ENCODE measurements around the gene TTN.

TTN gene

DNA sequence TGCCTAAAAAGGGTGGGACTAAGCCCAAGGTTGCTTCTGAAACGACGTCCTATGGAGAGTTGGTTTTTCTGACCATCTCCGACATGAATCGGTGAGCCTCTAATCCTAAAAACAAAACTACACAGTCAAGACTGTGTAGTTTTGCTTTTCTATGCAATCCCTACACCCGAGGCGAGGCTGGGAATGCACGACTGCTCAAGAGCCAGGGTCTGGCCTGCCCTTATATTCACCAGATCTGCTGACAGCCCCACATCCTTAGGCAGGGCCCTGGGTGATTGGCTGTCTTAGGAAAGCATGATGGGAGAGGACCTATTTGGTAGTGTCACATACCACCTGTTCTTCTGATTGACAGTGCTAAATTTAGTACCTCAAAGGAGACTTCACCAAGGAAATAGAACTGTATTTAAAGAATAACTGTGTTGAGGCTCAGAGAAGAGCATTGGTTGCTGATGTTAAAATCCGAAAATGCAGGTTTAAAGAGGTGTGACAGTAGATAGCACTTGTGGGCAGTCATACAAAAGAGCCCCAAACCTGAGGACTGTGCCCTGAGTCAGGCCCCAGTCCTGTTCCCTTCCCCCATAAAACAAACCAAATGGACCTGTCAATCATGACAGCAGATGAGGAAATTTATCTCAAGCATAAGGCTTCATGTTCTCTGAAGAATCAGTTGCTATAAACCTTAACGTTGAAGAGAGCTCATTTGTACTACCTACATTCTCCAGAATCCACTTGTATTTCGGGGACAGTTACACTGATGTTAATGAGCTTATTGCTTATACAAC, at the start of gene TTN:
Gene TTN, minus strand, starts transcription at position 197 of the 782 bp plus-strand sequence. CDS start 2,781 bp downstream, outside the sequence.
- DNase-seq = no peak

DNA sequence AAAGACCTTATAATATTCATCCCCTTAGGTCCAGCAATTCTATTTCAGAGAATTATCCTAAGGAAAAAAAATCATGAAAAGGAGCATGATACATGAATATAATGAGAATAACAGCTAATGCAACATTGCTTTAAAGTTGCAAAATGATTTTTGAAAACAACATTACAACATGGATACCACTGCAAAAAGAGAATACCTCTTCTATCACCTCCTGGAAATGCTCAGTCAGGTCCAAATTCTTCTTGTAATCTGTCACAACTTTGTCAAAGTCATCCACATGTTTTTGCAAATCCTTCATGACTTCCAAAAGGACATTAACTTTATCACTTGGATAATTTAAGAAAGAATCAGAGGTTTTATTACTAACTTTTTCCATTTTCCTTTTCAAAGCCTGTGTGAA, 47.9 kb upstream of the TTN start:
- no peak for DNase-seq

DNA sequence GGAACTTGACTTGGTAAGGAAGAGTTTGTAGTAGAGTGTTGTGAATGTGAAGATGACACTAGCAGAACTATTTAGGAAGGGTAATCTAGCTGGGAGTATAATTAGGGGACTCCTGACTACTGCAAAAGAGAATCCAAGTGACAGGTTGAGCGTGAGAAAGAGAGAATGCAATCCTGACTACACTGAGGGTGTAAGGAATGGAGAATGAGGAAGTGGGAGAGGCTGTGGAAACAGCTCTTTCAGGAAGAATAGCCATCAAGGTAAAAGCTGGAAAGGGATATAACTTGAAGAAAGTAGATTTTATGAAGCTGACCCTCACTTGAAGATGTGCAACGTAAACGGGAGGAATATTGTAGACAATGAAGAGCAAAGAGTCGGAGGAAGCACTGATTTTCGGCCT, 41.1 kb upstream of the TTN start:
- DNase-seq = no peak

DNA sequence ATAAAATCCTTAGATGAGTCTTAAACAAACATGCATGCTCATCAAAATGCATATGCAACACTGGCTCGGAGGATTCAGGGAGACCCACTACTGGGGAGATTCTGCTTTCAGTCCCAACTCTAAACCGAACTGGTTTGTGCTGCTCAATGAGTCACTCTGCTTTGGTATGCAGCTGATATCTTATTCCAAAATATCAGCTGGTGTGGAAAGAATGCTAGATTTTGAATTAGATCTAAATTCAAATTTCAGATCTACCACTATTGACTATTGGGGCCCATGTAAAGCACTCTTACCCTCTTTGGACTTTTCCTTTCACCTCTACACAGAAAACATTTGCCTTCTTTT, 39.2 kb upstream of the TTN start:
- DNase-seq = no peak

DNA sequence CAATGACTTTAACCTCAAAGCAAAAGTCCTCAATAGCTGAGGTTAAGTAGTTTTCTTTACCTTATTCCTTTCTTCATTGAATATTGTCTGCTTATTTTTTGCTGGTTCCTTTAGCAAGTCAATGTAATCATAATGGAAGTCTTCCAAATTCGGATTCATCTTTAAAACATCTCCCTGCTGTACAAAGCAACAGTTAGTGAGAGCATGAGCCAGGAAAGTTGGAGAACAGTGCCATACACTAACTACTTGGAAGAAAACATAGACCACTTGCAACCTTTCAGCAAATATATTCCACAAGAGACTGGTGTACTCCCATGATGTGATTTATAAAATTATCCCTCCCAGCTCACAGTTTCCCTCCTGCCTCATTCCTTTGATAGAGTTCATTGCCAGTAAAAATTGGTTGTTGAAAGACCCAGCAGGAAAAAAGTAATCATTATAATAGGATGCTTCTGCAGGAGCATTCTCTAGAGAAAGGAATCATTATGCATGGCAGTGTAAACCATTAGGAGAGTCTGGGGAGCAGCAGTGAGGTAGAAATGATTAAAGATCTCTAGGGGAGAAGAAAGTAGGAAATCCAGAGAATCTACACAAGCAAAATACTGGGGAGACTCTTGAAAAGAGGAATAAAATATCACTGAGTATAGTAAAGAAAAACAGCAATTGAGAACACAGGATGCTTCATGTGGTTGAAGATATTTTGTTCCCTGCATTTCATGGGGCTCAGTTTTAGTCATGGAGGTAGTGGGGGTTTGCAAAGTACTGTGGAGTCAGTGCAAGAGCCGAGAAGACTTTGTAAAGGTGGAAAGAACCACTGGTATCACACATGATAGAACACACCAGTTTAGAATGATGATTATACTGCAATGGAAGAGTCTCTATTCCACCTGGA, 38.6 kb upstream of the TTN start:
- DNase-seq = no peak

DNA sequence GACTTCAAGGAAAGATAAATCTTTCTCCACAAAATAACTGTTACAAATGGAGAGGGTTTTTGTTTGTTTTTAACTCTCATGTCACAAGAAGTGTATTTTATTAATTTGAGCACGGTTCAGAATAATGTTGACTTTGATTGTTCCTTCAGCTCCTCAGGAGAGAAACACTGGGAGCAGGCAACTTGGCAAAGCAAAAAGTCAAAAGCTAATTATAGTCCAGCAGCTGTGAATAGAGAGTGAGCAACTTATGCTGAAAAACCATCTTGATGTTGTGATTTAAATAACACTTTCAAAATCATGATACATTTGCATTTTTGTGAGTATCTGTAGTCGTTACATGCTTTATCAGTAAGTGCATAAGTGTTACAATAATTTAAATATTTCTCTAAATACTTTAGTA, 37.5 kb upstream of the TTN start:
- DNase-seq = no peak

DNA sequence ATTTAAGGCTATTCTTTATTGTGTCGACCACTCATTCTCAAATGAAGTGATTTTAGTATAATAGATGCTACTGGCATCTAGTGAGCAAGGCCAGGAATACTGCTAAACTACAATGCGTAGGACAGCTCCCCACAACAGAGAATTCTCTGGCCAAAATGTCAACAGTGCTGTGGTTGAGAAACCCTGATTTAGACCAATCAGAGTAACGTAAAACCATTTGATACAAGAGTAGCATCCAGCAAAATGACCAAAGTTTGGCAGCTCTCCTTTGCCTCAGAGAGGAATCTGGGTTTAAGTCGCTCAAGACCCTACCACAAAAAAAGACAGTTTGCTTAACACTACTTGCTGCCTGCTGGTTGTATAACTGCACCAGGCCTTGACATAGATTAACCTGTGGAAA, 37.0 kb upstream of the TTN start:
- DNase-seq = no peak

DNA sequence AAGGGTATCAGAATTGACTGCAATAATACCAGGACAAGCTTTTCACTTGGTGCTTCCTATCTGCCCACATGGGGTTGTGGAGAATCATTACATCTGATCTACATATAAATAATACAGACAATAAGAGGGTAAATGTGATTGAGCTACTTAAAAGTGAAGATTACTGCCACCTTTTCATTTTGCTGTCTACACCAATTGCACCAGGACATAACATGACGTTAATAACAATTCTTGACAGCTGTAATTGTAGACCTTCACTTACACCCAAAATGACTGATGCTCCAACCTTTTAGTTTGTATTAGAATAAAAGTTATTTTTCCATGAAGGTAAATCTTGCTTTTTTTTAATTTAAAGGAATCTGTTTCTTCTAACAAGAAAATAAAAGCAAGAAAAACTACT, 36.5 kb upstream of the TTN start:
- DNase-seq = no peak

DNA sequence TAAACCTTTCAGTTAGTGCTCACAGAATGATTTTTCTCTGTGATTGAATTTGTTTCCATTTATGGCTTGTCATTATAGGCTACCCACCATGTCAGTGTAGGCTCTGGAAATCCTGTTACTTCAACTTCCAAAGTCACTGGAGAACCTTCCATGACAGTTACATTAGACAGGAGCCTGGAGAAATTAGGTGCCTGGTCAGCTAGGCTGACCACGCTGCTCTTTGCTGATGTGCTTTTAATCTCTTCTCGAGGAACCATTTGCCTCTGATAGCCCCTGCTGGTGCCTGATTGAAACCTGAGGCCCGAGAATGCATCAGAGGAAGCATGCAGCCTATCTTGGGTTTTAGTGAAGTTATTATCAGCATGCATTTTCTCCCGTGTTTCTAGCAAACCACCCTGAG, 29.6 kb upstream of the TTN start:
- no peak for DNase-seq

DNA sequence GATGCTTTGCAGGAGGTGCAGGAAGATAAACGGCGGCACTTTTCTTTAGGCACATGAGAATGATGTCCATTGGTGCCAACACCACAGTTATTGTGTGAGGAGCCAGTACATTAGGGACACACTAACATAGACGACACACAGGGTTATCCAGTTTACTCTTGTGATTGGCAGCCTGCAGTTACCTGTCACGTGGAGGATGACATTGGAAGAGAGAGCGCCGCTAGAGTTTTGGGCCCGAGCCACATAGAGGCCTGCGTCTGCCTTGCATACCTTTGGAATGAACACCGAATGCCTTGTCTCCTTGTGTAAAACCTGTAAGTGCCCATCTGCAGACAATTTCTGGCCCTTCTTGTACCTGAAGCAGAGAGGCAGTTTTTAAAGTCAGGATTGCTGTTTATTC, 26.9 kb upstream of the TTN start:
- DNase-seq = no peak

DNA sequence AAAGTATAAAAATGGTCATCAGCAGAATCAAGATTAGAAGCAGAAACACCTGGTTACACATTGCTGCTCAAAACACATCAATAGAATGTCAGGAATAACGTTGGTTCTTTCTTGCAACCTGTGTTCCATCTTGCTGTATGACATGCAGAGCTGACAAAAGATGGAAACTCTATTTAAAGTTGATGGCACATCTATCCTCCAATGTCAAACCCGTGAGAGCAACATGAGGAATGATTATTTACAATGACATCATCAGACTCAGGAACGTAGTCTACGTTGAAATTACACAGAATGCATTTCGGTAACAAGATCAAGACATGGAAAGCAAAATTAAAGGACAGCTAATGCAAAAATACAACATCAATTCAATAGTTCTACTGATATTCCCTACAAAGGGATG, 26.2 kb upstream of the TTN start:
- DNase-seq = no peak

DNA sequence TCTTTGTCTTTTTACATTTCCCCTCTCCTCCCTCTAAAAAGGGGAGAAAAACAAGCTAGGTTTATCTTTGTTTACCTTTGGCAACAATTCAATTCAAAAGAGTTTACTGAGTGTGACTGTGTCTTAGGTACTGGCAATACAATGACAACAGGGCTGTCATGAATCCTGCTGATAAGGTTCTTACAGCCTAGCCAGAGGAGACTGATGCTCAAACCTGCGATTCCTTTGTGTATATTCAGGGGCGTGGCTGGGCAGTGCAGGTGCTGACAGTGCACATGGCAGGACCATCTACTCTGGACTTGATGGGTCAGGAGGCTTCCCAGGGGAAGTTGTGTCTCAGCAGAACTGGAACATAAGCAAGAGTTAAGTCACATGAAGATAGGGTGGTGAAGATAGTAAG, 23.2 kb upstream of the TTN start:
- DNase-seq = no peak

DNA sequence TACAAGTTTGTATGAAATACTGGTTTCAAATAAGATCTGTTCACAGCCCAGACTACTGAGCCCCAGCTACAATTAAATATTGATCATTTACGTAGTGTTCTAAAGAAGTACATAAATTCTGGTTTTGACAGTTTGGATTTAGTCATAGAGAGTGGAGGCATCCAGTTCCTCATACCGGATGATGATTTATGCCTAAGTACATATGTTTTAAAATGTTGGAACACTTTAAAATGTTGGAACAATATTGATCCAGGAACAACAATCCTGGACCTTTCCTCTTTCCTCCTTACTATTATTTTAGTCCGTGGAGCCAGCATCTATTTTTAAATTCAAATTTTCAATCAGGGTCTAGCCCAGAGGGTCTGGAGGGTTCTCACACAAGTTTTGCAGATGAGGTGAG, 22.8 kb upstream of the TTN start:
- DNase-seq = no peak

DNA sequence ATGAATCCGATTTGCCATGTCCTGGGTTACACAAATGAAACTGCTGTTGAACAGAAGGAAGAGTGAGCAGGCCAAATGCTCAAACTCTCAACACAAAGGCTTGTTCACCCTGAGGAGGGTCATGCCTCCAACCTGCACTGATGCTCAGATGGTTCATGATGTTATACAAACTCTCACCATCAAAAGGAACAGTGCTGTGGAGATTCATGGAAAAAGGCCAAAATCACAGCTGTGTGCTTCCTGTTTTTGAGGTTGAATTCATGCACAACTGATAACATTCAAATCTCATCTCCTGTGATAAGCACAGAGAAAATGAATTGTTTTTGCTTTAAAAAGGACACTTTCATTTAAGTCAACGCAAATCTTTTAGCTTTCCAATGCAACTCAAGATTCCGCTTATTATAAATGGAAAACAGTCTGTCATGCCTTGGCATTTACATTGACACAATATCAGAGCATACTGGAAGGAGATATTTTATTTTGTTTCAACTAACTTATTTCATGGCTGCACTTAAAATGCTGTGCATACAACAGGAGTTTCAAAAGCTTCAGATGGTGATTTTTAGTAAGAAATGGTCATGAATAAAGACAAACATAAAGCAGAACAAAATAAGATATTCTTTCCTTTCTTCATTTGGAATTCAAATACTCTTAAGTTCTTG, 22.2 kb upstream of the TTN start:
- DNase-seq = no peak

DNA sequence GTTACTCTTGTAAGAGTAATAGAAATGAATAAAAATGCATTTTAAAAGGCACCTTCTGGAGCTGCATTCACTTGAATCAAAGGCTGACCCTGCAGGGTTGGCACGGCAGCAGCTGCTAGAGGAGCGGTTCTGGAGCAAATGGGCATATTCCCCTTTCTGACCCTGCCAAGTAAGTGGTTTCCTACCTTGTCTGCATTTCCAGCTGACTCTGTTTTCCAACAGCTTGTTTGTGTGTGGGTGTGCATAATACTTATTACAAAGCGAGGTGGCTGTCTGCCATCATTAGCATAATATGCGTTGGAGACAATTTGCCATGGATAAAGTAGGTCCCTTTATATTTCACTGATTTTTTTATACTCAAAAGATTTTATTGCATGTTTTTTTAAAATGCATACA, 21.3 kb upstream of the TTN start:
- no peak for DNase-seq

DNA sequence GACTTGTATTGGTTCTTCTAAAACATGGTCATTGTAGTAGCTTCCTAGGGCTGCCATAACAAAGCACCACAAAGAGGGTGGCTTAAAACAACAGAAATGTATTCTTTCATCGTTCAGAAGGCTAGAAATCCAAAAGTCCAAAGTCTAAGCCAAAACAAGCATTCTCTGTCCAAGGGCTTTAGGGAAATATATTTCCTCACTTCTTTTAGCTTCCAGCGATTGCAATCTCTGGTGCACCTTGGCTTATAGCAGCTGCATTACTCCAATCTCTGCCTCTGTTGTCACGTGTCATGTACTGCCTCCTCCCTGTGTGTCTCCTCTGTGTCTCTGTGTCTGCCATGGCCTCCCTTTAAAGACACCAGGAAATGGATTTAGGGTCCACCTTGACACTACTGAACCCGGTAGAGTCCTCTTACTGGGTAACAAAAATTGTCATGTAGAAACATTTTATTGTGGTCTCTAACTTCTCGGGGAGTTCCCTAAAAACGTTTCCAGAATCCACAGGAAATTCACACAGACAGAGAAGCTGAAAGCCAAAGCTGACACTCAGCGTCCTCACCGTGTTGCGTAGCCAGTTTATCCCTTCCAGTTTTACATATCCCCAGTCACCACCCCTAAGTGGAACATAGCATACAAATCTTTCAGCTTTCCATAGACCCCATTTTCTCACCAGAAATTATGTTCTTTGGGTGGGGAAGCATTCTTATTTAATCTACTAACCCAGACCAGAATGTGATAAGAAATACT, 20.7 kb upstream of the TTN start:
- DNase-seq = no peak

DNA sequence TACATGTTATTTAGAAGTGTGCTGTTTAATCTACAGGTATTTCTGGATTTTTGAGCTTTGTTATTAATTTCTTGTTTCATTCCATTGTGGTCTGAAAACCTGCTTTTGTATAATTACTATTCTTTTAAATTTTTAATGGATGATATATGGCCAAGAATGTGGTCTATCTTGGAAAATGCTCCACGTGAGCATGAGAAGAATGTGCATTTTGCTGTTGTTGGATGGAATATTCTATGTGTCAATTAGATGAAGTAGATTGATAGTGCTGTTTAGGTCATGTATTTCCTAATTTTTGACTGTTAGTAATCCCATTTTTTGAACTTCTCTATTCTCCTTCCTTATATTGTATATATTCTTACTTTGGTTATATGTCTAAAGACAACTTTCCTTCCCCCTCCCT, 19.9 kb upstream of the TTN start:
- no peak for DNase-seq

DNA sequence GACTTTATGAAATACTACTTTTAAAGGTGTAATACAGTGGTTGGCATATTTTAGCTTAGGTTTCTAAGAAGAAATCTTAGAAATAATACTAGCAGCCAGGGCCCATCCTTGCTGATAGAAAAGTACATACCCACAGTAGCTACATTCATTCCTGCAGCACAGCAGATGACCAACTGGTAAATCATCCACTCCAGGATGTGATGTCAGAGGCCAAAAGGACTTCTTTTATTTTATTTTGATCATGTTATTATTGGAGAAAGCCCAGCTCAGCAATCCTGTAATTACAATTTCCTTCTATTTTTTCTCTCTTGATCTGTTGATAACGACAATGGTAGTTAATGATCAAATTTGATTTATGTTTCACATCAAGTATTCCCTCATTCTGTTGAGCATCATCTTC, 18.0 kb upstream of the TTN start:
- no peak for DNase-seq

DNA sequence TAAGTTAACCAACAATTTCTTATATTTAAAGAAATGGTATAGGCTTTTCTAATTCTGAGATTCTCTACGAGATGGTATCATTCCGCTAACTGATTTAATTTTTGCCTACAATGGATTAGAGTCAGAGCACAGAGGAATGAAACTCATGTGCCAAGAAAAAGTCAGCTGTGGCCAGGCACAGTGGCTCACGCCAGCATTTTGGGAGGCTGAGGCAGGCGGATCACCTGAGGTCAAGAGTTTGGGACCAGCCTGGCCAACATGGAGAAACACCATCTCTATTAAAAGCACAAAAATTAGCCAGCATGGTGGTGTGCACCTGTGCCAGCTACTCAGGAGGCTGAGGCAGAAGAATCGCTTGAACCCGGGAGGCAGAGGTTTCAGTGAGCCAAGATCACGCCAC, 17.0 kb upstream of the TTN start:
- DNase-seq = no peak

DNA sequence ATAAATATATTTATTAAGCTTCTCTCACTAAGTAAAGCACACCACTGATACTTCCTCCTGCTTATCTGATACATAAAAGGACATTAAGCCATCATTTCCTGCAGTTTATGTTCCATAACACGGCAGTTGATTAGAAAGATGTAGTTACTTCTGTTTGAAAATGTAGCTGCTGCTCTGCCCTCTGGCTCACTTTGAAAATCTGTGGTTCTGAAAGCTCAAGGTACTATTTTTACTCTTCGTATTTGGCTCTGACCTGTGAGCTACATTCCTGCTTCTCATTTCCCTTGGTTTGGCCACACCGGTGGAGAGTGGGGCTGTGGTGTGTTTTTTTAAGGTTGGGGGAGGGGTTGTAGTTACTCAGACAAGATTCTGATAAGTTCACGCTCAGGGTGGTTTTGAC, 12.8 kb upstream of the TTN start:
- DNase-seq = no peak

DNA sequence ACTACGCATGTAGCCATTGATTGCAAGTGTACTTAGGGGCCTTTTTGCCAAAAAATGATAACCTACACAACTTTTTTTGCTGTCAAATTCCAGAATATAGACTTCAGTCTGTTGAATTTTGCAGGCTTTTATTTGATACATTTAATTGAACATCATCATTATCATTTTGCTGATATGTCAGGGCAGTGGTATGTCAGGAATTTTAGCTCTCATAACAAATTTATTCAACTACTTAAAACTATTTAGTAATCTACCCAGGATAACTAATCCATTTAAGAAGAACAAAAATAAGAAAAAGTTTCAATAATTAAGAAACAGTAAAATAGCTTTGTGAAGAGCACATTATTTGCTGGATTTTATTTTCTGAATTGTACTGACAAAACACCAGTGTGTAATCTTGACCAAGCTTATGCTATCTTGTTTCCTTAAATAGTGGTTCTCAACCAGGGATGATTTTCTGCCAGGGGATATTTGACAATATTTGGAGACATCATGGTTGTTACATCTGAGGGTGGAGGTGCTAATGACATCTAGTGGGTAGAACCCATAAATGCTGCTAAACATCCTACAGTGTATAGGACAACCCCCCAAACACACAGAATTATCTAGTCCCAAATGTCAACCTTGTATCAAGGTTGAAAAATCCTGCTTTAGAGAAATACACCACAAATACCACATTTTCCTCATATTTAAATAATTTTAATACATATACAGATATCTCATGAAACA, 12.1 kb upstream of the TTN start:
- no peak for DNase-seq

DNA sequence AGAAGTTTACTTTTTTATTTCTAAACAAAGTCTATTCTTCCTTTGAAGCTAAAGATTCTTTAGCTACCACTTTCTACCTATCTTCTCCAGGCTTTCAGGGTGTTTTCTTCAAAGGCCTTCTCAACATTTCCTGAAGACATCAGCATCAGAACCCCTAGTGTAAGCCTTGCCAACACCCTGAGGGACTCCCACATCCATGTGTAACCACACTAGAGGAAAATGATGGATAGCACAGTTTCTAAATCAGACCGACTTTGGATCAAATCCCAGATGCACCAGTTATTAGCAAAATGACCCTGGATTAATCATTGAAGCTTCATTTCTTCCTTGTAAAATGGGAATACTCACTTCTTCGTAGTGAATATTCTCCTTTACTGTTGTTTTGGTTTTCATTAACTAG, 4.7 kb upstream of the TTN start:
- no peak for DNase-seq

DNA sequence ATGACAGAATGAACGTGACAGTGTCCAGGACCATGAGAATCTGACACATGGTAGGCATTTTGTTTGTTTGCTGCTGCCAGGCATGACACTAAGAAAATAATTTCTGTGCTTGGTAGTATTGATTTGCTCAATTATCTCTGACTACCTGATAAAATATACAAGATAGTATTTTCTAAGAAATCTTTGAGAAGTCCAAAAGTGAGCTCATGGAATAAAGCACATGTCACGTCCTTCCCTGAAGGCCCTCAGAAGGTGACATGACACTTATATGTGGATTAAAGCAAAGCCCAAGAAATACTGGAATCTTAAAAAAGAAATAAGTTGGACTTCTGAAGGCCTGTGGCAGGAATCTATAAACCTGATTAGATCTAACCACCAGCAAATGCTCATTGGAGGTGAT, 3.8 kb upstream of the TTN start:
- no peak for DNase-seq

Data from NCI-H2171 (cell line).